B cell (primary cell): ENCODE results near the gene HOMER3. TPM values are rescaled to one million over a fixed set of nuclear protein-coding genes. Genes with fewer than 3 reads are reported as not detected.

Experiments used
- ATAC-seq: fragments of 200-7000 bp; cut with Tn5 transposase; one replicate; pipeline ENCODE4 v1.10.0; 2021; ENCODE audit warnings: low read depth, mild to moderate bottlenecking, moderate number of reproducible peaks, moderate library complexity
- CTCF ChIA-PET: fragments of 350-600 bp; sonication (Branson Sonifier 250); formaldehyde crosslinking; loops from one replicate; lab custom pipeline; 2021; ENCODE audit warnings: antibody characterized with exemption, inconsistent platforms; lab: Charles Lee
- POLR2A ChIA-PET: fragments of 350-600 bp; sonication (Branson Sonifier 250); formaldehyde crosslinking; loops from one replicate; lab custom pipeline; 2021; ENCODE audit warnings: antibody characterized with exemption; lab: Charles Lee
- DNase-seq: peaks from one replicate; pipeline ENCODE4 v3.0.0; 2013
- H2AFZ ChIP-seq: 2 replicates; pipeline ENCODE4 v1.6.1; 2012; ENCODE audit warnings: mild to moderate bottlenecking, low read depth, low read length; ENCODE audit not compliant: insufficient read depth, poor library complexity, severe bottlenecking
- H3K27ac ChIP-seq, 2 donors: 1 replicate in 1 of 2; 2 replicates in 1 of 2; pipeline ENCODE4 v1.5.1; 2012 to 2013; ENCODE audit warnings: low read length in 2 of 2, mild to moderate bottlenecking in 2 of 2, moderate library complexity in 1 of 2
- H3K27me3 ChIP-seq, 4 experiments: fragments of 200-600 bp in 1 of 4; sonication (generic) in 1 of 4; replicated peaks in 1 of 4; 1 replicate in 2 of 4; 2 replicates in 2 of 4; pipeline versions ENCODE4 v1.6.1 to v1.7.0; 2013 to 2016; ENCODE audit warnings: low read length in 3 of 4, mild to moderate bottlenecking in 2 of 4, mixed read lengths in 1 of 4, moderate library complexity in 1 of 4; ENCODE audit not compliant: insufficient read depth in 4 of 4, control insufficient read depth in 3 of 4; ENCODE audit errors: control extremely low read depth in 1 of 4
- H3K36me3 ChIP-seq, 2 experiments: replicated peaks in 1 of 2; 1 replicate in 1 of 2; 2 replicates in 1 of 2; pipeline versions ENCODE4 v1.6.1 to v1.7.1; 2013; ENCODE audit warnings: low read length in 1 of 2; ENCODE audit not compliant: insufficient read depth in 2 of 2, control insufficient read depth in 1 of 2; ENCODE audit errors: control extremely low read depth in 1 of 2, extremely low read depth in 1 of 2
- H3K4me1 ChIP-seq, 2 donors: fragments of 200-600 bp in 1 of 2; sonication (generic) in 1 of 2; 1 replicate in 1 of 2; 2 replicates in 1 of 2; pipeline versions ENCODE4 v1.5.1 to v1.6.1; 2013 to 2017; ENCODE audit warnings: low read length in 2 of 2; ENCODE audit not compliant: control insufficient read depth in 2 of 2, insufficient read depth in 2 of 2
- H3K4me2 ChIP-seq: replicated peaks from 2 replicates; pipeline ENCODE3; 2012; ENCODE audit warnings: mild to moderate bottlenecking, low read depth, low read length; ENCODE audit not compliant: poor library complexity, severe bottlenecking
- H3K4me3 ChIP-seq, 5 experiments: fragments of 200-600 bp in 1 of 5; sonication (generic) in 1 of 5; 1 replicate in 3 of 5; 2 replicates in 2 of 5; pipeline versions ENCODE4 v1.5.1 to v1.7.0; 2011 to 2016; ENCODE audit warnings: low read length in 4 of 5, mild to moderate bottlenecking in 4 of 5, low read depth in 2 of 5, control low read depth in 1 of 5, moderate library complexity in 1 of 5; ENCODE audit not compliant: insufficient read depth in 1 of 5; ENCODE audit errors: control extremely low read depth in 1 of 5, extremely low read depth in 1 of 5
- H3K79me2 ChIP-seq: fragments of 200-600 bp; sonication (generic); one replicate; pipeline ENCODE4 v1.6.0; 2016; ENCODE audit warnings: low read length; ENCODE audit not compliant: control insufficient read depth, insufficient read depth
- H3K9ac ChIP-seq: fragments of 200-600 bp; sonication (generic); 2 replicates; pipeline ENCODE4 v1.6.1; 2017; ENCODE audit warnings: mild to moderate bottlenecking, low read length, moderate library complexity
- H3K9me3 ChIP-seq, 3 donors: one replicate each; pipeline versions ENCODE4 v1.6.1 to v1.7.1; 2013; ENCODE audit warnings: low read length in 2 of 3; ENCODE audit not compliant: control insufficient read depth in 2 of 3, insufficient read depth in 1 of 3; ENCODE audit errors: control extremely low read depth in 1 of 3
- H4K20me1 ChIP-seq: 2 replicates; pipeline ENCODE4 v1.6.0; 2012; ENCODE audit warnings: mild to moderate bottlenecking, low read length; ENCODE audit not compliant: insufficient read depth, control insufficient read depth, poor library complexity, severe bottlenecking
- H3K27ac Mint-ChIP-seq: one replicate; pipeline ENCODE4 v1.8.0; 2021; ENCODE audit warnings: mixed read lengths
- H3K27me3 Mint-ChIP-seq: one replicate; pipeline ENCODE4 v1.8.0; 2021; ENCODE audit warnings: mixed read lengths
- H3K4me1 Mint-ChIP-seq: one replicate; pipeline ENCODE4 v1.8.0; 2021; ENCODE audit warnings: mixed read lengths
- H3K4me3 Mint-ChIP-seq: one replicate; pipeline ENCODE4 v1.8.0; 2021; ENCODE audit warnings: mixed read lengths
- H3K9me3 Mint-ChIP-seq: one replicate; pipeline ENCODE4 v1.8.0; 2022; ENCODE audit warnings: mixed read lengths; ENCODE audit not compliant: insufficient read depth
- CTCF ChIP-seq: fragments of 200-600 bp; IDR thresholded peaks from one replicate; pipeline ENCODE4 v1.8.0; 2022; ENCODE audit warnings: antibody characterized with exemption, mild to moderate bottlenecking
- EZH2 ChIP-seq: IDR thresholded peaks from 2 replicates; pipeline ENCODE4 v1.6.1; 2012; ENCODE audit warnings: borderline replicate concordance, low read depth, mild to moderate bottlenecking, moderate library complexity, low read length; ENCODE audit not compliant: insufficient read depth, poor library complexity, severe bottlenecking
- WGBS: methylation state at CpG from one replicate; pipeline ENCODE4 v1.1.5; 2013; ENCODE audit warnings: missing lambda C conversion rate; ENCODE audit not compliant: insufficient coverage; 5-methylcytosine and 5-hydroxymethylcytosine counted together
- intact Hi-C: fragments of 100-400 bp; cut with micrococcal nuclease; formaldehyde crosslinking; loops from one replicate; pipeline ENCODE4 v1.10.0; 2022
- polyA plus RNA-seq: library from polyadenylated mRNA; depleted of rRNA; stranded (reverse); fragments of >200 nt; gene quantifications from 2 replicates; pipeline ENCODE4 v1.2.3, GENCODE V29; 2012
- total RNA-seq, 2 donors: library from RNA; stranded (reverse); fragments of 120-200 nt in 1 of 2; gene quantifications; 1 replicate in 1 of 2; 2 replicates in 1 of 2; pipeline versions ENCODE4 v1.2.3 to v1.2.4, GENCODE V29; 2013 to 2022

Gene HOMER3
- total and polyA plus RNA-seq, 2 donors (not counting 1 experiment from before 2014, with no cell fraction given): 5.9 to 26.4 TPM

GRCh38 chr19:18906605-18907519, 34.2 kb downstream of the HOMER3 start:
- Histone ChIP-seq H3K4me3 (no peak overlapping the region), H3K9ac (no peak overlapping the region), H2AFZ (no peak overlapping the region), H3K9me3 (peaks cover 0 to 2% (median 0%) of the 10 kb centered on the region in 3 donors), H4K20me1 (peaks cover 62% of the 10 kb centered on the region), H3K4me1 (no peaks in the 10 kb centered on the region), H3K27ac (no peak overlapping the region), H3K27me3 (no peaks in the 10 kb centered on the region), H3K36me3 (peaks cover 0 to 68% of the 10 kb centered on the region in 2 experiments), H3K79me2 (peaks cover 27% of the 10 kb centered on the region), H3K4me2 (no peak overlapping the region)
- WGBS: 98% methylated on average over 34 of the region's 36 CpGs
- no peaks in the 10 kb centered on the region for H3K9me3 Mint-ChIP-seq
- no peak overlapping the region for H3K27ac Mint-ChIP-seq
- no peak overlapping the region for H3K4me3 Mint-ChIP-seq
- H3K4me1 Mint-ChIP-seq: no peaks in the 10 kb centered on the region
- intact Hi-C loops: no loop called here
- no peak for ATAC-seq
- H3K27me3 Mint-ChIP-seq: no peaks in the 10 kb centered on the region
- TF ChIP-seq EZH2 (no peak), CTCF (no peak)
- POLR2A ChIA-PET: no interaction called here
- CTCF ChIA-PET: no interaction called here
- DNase-seq: no peak
